Stimulated activated CD4-positive, alpha-beta T cell treated with anti-CD3 and anti-CD28 coated beads, Interleukin-4, amount 100 ng/mL, for 1 hour (primary cell): Measurements from ENCODE around the gene MAG.
A peak's percentile ranks its signal among the peaks of the same experiment; 100 is the strongest.

ENCODE experiments used
- DNase-seq: peaks from one replicate; pipeline ENCODE4 v3.0.0-alpha.2; 2020

The MAG gene

GRCh38 chr19:35265126-35265899 is 26.6 kb upstream of the MAG start:
- DNase-seq = no peak

- no peak for DNase-seq
Measured at GRCh38 chr19:35265900-35266519, 26.0 kb upstream of the MAG start.

DNA sequence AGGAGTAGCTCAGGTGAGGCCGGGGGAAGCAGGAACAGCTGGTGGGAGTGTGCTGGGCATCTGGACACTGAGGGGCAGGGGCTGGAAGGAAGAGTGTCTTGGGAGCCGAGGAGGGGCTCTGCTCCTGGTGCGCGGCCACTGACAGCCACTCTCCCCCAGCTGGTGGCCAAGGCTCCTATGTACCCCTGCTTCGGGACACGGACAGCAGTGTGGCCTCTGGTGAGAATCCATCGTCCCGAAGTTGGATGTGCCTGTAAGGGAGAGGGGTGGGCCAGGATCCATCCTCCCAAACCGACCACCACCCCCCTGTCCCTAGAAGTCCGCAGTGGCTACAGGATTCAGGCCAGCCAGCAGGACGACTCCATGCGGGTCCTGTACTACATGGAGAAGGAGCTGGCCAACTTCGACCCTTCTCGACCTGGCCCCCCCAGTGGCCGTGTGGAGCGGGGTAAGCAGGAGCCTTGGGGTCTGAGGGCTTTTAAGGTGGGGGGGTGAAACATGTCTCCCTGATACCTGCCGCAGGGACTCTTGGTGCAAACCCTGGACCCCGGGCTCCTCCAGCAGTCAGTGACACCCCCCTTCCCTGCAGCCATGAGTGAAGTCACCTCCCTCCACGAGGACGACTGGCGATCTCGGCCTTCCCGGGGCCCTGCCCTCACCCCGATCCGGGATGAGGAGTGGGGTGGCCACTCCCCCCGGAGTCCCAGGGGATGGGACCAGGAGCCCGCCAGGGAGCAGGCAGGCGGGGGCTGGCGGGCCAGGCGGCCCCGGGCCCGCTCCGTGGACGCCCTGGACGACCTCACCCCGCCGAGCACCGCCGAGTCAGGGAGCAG is 25.2 kb upstream of the MAG start:
- no peak for DNase-seq

- DNase-seq = peak; percentile 61
Measured at GRCh38 chr19:35267353-35267817, 24.6 kb upstream of the MAG start.

GRCh38 chr19:35267818-35268535 is 24.0 kb upstream of the MAG start:
- peak; percentile 74 for DNase-seq

DNA sequence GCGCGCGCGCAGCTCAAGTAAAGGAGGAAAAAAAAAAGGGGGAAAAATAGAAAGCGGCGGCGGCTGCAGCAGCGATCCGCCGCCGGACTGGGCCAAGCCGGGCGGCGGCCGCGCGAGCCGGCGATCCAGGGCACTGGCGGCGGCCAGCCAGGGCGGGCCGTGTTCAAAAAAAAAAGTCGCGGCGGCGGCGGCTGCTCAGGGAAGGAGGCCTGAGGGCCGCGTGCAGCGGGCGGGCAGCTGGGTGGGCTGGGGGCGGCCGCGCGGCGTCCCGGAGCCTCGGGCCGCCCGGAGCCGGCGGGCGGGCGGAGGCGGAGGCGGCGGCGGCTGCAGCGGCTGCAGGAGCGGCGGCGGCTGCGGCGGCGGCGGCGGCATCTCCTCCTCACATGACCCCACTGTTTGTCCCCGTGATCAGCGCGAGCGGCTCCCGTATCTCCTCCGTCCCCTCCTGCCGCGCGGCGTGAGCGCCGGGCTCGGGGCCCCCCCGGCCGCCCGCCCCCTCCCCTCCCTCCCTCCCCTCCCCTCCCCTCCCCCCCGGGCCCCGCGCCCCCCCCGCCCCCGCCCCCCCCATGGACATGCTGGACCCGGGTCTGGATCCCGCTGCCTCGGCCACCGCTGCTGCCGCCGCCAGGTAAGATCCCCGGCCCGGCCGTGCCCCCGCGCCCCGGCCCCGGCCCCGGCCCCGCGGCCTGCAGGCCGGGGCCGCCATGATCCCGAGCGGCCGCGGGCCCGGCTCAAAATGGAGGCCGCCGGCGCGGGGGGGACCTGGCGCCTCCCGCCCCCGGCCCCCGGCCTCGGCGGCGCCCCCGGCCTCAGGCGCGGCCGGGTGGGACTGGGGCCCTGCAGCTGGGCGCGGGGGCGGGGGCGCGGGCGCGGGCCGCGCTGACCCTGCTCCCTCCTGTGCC is 23.2 kb upstream of the MAG start, which contains the start of gene USF2:
Gene USF2, plus strand, starts transcription at position 427 of the 902 bp plus-strand sequence. Its CDS starts 140 bp downstream, at position 567.
- peak; percentile 68 for DNase-seq

- peak; percentile 79 for DNase-seq
Measured at GRCh38 chr19:35269438-35270117, 22.4 kb upstream of the MAG start.

DNA sequence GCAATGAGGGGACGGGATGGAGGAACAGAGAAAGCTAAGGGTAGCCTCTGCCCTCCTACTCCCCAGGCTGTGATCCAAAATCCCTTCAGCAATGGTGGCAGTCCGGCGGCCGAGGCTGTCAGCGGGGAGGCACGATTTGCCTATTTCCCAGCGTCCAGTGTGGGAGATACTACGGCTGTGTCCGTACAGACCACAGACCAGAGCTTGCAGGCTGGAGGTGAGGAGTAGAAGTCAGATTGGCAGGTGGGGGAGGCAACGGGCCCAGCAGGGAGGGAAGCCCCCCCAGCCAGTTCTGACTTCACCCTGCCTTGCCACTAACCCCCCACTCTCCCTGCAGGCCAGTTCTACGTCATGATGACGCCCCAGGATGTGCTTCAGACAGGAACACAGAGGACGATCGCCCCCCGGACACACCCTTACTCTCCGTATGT is 21.6 kb upstream of the MAG start:
- DNase-seq = no peak

DNA sequence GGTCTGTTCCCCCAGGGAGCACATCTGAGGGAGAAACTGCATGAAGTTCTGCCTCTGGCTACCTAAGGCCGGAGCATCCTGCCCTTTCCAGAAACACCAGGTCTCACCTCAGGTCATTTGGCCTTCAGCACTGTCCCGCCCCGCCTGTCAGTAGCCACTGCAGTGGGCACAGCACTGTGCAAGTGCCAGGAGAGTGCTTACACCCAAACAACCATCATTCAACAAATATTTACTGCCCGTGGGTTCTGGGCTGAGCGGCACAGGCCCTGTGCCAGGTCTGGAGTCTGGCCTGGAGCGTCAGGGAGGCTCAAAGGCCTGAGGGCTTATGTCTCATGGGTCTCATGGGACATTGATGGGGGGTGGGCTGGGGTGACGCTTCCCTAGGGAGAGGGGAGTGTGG is 20.4 kb upstream of the MAG start:
- DNase-seq = no peak

- DNase-seq = no peak
Measured at GRCh38 chr19:35272122-35272719, 19.7 kb upstream of the MAG start.

DNA sequence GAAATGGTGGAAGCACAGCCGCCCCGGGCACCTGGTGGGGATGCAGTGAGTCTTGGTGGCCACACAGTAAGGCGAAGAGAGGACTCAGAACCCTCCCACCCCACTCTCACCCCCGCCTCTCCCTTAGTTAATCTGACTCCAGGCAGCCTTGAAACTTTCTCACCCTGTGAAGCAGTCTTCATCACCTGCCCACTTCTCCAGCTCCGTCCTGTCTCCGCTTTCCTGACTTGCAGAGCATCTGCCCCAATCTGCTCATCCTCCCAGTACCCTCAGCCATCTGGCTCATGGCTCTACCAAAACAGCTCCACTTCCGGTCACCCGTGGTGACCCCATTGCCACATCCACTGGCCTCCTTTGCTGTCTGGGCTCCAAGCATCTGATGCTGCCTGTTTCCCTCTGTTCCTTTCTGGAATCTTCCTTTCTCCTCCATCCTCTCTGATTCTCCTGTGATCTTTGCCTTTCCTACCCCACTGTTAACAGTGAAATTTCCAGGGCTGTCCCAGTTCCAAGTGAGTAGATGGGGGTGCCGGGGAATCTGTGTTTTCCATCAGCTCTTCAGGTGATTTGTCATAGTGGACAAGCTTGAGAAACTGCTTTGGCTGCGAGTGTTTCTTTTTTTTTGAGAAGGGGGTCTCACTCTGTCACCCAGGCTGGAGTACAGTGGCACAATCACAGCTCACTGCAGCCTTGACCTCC is 18.9 kb upstream of the MAG start:
- DNase-seq = no peak

DNA sequence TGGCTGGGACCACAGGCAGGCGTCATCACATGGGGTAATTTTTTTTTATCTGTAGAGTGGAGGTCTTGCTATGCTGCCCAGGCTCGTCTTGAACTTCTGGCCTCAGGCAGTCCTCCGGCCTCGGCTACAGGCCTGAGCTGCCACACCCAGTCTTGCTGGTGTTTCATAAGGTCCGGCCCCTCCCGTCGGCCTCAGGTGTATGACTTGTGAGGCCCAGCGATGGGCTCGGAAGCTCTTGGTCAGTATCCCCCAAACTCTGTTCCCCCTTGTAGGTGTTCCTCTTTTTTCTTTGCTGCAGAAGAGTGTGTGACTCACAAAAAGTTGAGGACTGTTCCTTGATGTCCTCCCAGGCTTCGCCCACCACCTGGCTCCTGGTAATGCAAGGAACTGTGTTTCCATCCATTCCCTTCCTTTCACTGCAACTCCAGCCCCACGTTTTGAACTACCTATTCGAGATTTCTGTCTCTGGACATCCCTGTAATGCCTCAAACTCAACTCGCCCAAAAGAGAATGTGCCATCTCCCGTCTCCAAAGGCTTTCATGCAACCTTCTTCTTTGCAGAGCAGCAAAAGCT is 18.2 kb upstream of the MAG start:
- DNase-seq = no peak

- no peak for DNase-seq
Measured at GRCh38 chr19:35274323-35274722, 17.6 kb upstream of the MAG start.

- no peak for DNase-seq
Measured at GRCh38 chr19:35276706-35277281, 15.2 kb upstream of the MAG start.

- DNase-seq = no peak
Measured at GRCh38 chr19:35278578-35279284, 13.2 kb upstream of the MAG start.

- no peak for DNase-seq
Measured at GRCh38 chr19:35279374-35279773, 12.6 kb upstream of the MAG start.

DNA sequence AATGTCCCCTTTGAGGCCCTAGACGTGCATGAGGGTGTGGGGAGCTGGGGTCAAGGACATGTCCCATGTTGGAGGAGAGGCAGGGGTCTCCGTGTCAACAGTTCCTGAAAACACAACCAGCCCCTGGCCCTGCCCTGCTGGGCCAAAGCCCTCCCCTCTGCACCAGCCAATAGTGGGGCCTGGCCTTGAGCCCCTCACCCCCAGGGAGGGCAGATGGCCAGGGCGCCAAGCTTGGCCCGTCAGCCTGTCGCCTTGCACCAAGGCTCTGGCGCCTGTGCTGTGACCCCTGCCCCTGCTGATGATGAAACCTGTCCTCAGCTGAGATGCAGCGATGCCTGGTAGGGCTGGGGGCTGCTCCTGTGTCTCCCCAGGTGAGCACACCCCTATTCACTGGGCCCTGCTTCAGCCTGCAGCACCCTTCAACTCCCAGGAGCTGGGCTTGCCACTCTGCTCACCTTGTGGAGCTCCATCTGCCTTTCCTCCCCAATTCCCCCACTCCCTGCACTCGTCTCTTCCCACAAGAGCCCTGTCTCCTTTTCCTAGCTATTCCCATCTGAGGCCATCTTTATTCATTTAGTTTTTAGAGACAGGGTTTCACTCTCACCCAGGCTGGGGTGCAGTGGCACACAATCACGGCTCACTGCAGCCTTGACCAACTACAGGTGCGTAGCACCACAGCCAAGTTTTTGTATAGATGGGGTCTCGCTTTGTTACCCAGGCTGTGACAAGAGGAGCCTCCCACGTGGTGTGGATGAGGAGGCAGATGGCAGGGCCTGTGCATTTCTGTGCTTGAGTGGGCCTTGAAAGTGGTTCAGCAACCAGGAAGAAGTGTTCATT is 11.8 kb upstream of the MAG start:
- no peak for DNase-seq

DNA sequence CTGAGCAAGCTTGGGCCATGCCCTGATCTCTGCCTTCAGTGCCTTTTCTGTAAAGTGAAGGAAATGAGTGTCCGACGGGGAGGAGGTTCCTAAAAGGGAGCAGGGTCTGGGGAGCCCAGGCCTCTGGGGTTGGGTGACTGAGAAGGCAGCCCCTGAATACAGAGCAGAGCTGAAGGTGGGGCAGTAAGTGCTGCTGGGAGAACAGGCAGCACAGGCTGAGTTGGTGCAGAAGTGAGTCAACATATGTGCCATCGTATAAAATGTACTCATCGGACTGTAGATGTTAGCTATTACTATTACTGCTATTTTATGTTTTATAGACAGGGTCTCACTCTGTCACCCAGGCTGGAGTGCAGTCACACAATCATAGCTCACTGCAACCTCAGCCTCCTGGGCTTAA is 10.7 kb upstream of the MAG start:
- DNase-seq = no peak
